Activated naive CD8-positive, alpha-beta T cell (primary cell): ENCODE data around the gene CCNB3.
"Not testable (repeated sequence)": the region's sequence is repeated elsewhere in the genome, so short reads cannot be mapped to it uniquely, and the experiment has no call there.

ENCODE experiments used
- H3K27ac Mint-ChIP-seq: one replicate; pipeline ENCODE4 v1.8.0; 2021; ENCODE audit warnings: mixed read lengths
- H3K27me3 Mint-ChIP-seq: one replicate; pipeline ENCODE4 v1.8.0; 2021; ENCODE audit warnings: mixed read lengths
- H3K36me3 Mint-ChIP-seq: one replicate; pipeline ENCODE4 v1.8.0; 2021; ENCODE audit warnings: mixed read lengths
- H3K4me1 Mint-ChIP-seq: one replicate; pipeline ENCODE4 v1.8.0; 2021; ENCODE audit warnings: low read depth, mixed read lengths
- H3K4me3 Mint-ChIP-seq: one replicate; pipeline ENCODE4 v1.8.0; 2021; ENCODE audit warnings: mild to moderate bottlenecking, mixed read lengths
- H3K9me3 Mint-ChIP-seq: one replicate; pipeline ENCODE4 v1.8.0; 2021; ENCODE audit warnings: low read depth, mixed read lengths

CCNB3 gene

GRCh38 chrX:50211510-50211909 is 6.9 kb downstream of the CCNB3 start:
- no peak overlapping the region for H3K27ac Mint-ChIP-seq
- no peaks in the 10 kb centered on the region for H3K9me3 Mint-ChIP-seq
- no peaks in the 10 kb centered on the region for H3K27me3 Mint-ChIP-seq
- H3K4me1 Mint-ChIP-seq = no peaks in the 10 kb centered on the region
- H3K36me3 Mint-ChIP-seq = no peaks in the 10 kb centered on the region
- no peak overlapping the region for H3K4me3 Mint-ChIP-seq

DNA sequence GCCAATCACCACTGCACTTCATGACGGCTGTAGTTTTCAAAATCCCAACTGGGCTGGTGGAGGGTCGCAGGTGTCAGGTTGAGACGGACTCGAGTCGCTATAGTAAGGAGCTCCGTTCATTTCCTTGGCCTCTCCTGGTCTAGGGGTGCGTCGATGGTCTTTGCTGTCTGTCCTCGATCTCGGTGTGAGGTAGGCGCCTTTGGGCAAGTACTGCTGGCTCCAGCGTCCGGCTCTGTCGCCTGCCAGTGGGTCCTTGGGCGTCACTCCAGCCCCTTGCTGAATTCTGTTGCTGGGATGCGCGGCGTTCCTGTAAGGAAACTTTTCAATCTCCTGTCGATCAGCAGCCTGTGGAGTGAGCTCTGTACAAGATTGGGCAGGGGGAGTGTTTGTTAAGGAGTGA is 76.7 kb downstream of the CCNB3 start:
- no peaks in the 10 kb centered on the region for H3K9me3 Mint-ChIP-seq
- H3K4me3 Mint-ChIP-seq = no peak overlapping the region
- no peaks in the 10 kb centered on the region for H3K4me1 Mint-ChIP-seq
- H3K27ac Mint-ChIP-seq = no peak overlapping the region
- H3K27me3 Mint-ChIP-seq = no peaks in the 10 kb centered on the region
- no peaks in the 10 kb centered on the region for H3K36me3 Mint-ChIP-seq

- no peaks in the 10 kb centered on the region for H3K36me3 Mint-ChIP-seq
- H3K4me3 Mint-ChIP-seq = no peak overlapping the region
- H3K27ac Mint-ChIP-seq = no peak overlapping the region
- H3K4me1 Mint-ChIP-seq = no peaks in the 10 kb centered on the region
- no peaks in the 10 kb centered on the region for H3K9me3 Mint-ChIP-seq
- no peaks in the 10 kb centered on the region for H3K27me3 Mint-ChIP-seq
Measured at GRCh38 chrX:50327235-50327634, 122.7 kb downstream of the CCNB3 start.

DNA sequence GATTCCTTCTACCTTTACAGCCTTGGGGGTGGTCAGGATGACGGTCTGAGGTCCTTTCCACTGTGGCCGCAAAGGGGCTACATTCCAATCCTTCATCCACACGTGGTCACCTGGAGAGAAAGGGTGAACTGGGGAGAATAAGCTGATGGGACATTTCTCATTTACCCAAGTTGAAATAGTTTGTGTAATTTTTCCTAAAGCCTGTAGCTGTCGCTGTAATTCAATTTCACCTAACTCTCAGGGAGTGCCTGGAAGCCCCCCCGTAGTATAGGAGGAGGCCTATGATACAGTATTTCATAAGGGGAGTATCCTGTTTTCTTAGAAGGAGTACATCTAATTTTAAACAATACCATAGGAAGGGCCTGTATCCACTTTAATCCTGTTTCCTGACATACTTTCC is 128.1 kb downstream of the CCNB3 start:
- not testable (repeated sequence) for H3K4me3 Mint-ChIP-seq, H3K27me3 Mint-ChIP-seq, H3K27ac Mint-ChIP-seq, H3K9me3 Mint-ChIP-seq, H3K36me3 Mint-ChIP-seq, H3K4me1 Mint-ChIP-seq

GRCh38 chrX:50333308-50333707 is 128.7 kb downstream of the CCNB3 start:
- Mint-ChIP-seq H3K36me3 (no peaks in the 10 kb centered on the region), H3K27ac (no peak overlapping the region), H3K9me3 (no peaks in the 10 kb centered on the region), H3K4me3 (no peak overlapping the region), H3K4me1 (no peaks in the 10 kb centered on the region), H3K27me3 (no peaks in the 10 kb centered on the region)

GRCh38 chrX:50343917-50344316 is 139.4 kb downstream of the CCNB3 start:
- H3K27me3 Mint-ChIP-seq = no peaks in the 10 kb centered on the region
- H3K4me1 Mint-ChIP-seq = no peaks in the 10 kb centered on the region
- H3K4me3 Mint-ChIP-seq = no peak overlapping the region
- H3K36me3 Mint-ChIP-seq = no peaks in the 10 kb centered on the region
- no peak overlapping the region for H3K27ac Mint-ChIP-seq
- no peaks in the 10 kb centered on the region for H3K9me3 Mint-ChIP-seq

DNA sequence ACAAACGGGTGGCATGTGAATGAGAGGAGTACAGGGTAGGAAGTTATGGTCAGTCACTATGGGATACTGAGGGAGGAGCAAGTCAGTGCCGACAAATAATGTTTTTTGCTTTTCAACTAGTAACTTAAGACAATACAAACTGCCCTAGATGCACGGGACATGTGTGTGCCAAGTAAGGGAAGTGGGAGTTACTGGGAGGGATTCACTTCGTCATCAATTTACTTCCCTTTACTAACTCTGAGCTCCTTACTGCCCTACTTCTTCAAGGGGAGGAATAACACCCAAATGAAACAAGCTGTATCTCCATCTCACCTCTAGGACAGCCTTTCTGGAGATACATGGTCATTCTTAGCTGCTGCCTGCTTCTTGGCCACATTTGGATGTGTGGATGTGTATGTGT is 168.4 kb downstream of the CCNB3 start:
- Mint-ChIP-seq H3K4me1 (no peaks in the 10 kb centered on the region), H3K27me3 (no peaks in the 10 kb centered on the region), H3K27ac (no peak overlapping the region), H3K36me3 (no peaks in the 10 kb centered on the region), H3K9me3 (no peaks in the 10 kb centered on the region), H3K4me3 (no peak overlapping the region)

DNA sequence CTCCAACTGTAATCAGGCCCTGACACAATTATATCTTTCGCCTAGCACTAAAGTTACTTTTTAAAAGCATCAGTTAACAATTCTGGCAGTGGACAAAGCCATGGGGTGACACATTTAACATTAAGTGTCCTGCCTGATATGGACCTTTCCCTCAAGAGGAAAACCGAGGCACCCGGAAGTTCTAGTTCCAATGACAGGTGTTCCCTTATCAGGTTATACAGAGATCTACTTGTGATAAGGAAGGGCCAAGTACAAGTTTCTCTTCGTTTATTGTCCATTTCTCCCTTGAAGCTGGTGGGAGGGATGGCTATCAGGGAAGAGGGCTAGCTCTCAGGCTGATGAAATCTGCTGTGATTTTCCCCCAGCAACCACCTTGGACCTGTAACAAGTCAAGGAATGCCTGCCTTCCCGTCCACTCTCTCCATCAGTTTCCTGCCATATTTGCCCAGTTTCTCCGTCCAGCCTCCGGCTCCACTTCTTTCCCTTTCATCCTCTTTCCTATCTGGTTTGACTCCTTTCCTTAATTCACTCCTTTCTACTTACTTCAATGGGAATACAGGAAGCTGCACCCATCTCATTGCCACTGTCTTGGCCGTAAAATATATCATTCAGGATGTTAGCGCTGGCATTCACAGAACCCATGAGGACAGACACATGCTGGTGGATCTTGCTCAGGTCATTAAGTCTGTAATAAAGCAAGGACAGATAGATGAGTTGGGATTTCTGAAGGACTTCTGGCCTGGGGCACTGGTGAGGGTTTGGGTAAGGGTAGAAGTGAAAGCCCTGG is 171.1 kb downstream of the CCNB3 start:
- H3K9me3 Mint-ChIP-seq = no peaks in the 10 kb centered on the region
- H3K4me1 Mint-ChIP-seq = no peaks in the 10 kb centered on the region
- peaks cover 1% of the 10 kb centered on the region for H3K27me3 Mint-ChIP-seq
- no peaks in the 10 kb centered on the region for H3K36me3 Mint-ChIP-seq
- H3K27ac Mint-ChIP-seq = no peak overlapping the region
- H3K4me3 Mint-ChIP-seq = no peak overlapping the region

DNA sequence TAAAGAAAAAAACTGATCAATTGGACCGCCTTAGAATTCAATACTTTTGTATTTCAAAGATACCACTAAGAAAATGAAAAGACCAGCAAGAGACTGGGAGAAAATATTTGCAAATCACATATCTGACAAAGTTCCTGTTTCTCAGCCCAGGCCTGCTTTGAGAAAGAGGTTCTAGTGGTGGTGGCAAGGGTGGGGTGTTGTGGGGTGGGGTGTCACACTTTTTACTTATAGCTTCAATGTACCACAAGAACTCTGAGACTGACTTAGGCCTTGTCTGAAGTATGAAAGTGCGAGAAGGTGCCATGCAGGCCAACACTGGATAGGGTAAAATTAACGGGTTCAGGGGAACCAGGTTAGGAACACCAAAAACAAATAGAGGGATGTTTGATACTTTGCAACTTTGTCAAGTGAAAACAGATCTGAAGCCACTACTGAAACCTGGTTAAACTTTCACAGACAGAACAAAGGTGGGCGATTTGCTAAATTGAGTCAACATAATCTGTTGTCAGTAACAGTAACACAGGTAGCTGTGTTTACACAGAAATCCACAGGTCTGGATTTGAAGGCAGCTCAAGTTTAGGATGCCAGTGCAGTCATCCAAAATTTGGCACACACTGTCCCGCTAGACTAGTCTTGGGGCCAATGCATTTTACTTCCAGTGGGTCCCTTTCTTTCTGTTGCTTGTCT is 177.3 kb downstream of the CCNB3 start:
- H3K9me3 Mint-ChIP-seq = no peaks in the 10 kb centered on the region
- no peaks in the 10 kb centered on the region for H3K36me3 Mint-ChIP-seq
- H3K27me3 Mint-ChIP-seq = peaks cover 1% of the 10 kb centered on the region
- no peak overlapping the region for H3K4me3 Mint-ChIP-seq
- H3K4me1 Mint-ChIP-seq = no peaks in the 10 kb centered on the region
- no peak overlapping the region for H3K27ac Mint-ChIP-seq

- Mint-ChIP-seq H3K27me3 (no peaks in the 10 kb centered on the region), H3K36me3 (no peaks in the 10 kb centered on the region), H3K27ac (no peak overlapping the region), H3K4me3 (no peak overlapping the region), H3K9me3 (no peaks in the 10 kb centered on the region), H3K4me1 (no peaks in the 10 kb centered on the region)
Measured at GRCh38 chrX:50386520-50386919, 182.0 kb downstream of the CCNB3 start.

GRCh38 chrX:50393902-50394301 is 189.3 kb downstream of the CCNB3 start:
- H3K4me1 Mint-ChIP-seq = no peaks in the 10 kb centered on the region
- H3K4me3 Mint-ChIP-seq = no peak overlapping the region
- H3K27me3 Mint-ChIP-seq = peaks cover 6% of the 10 kb centered on the region
- no peaks in the 10 kb centered on the region for H3K9me3 Mint-ChIP-seq
- no peaks in the 10 kb centered on the region for H3K36me3 Mint-ChIP-seq
- H3K27ac Mint-ChIP-seq = no peak overlapping the region
